Measurements from ENCODE around the gene SSC4D. TPM values are rescaled to one million over a fixed set of nuclear protein-coding genes. Genes with fewer than 3 reads are reported as not detected.

Gene SSC4D
- total RNA-seq, 1 donor from 2014 or later: 6.0 TPM

GRCh38 chr7:76412249-76412648, 2.8 kb upstream of the SSC4D start:
- no peak for DNase-seq (ENCODE audit: low read depth)

GRCh38 chr7:76411626-76412025, 2.1 kb upstream of the SSC4D start:
- Histone ChIP-seq H3K4me3 (ENCODE audit: insufficient read depth, low read depth, low read length) (no peak overlapping the region), H3K4me1 (ENCODE audit: insufficient read depth, low read length) (no peaks in the 10 kb centered on the region), H4K20me1 (ENCODE audit: insufficient read depth, low read length) (no peaks in the 10 kb centered on the region), H3K27me3 (ENCODE audit: insufficient read depth, low read length) (no peaks in the 10 kb centered on the region), H3K27ac (ENCODE audit: low read depth, low read length) (no peak overlapping the region), H3K9ac (ENCODE audit: low read length) (no peak overlapping the region), H2AFZ (ENCODE audit: low read depth, low read length) (no peak overlapping the region), H3K4me2 (ENCODE audit: low read length) (no peak overlapping the region), H3K36me3 (ENCODE audit: insufficient read depth, low read length) (no peaks in the 10 kb centered on the region), H3K9me3 (ENCODE audit: insufficient read depth, low read depth, low read length) (no peaks in the 10 kb centered on the region), H3K79me2 (ENCODE audit: insufficient read depth, low read length) (no peaks in the 10 kb centered on the region)
- Mint-ChIP-seq H3K27ac (ENCODE audit: unreplicated experiment) (no peak overlapping the region), H3K4me1 (ENCODE audit: low read depth, unreplicated experiment) (peaks cover 7% of the 10 kb centered on the region), H3K9me3 (ENCODE audit: unreplicated experiment) (no peaks in the 10 kb centered on the region), H3K27me3 (ENCODE audit: low read depth, unreplicated experiment) (peaks cover 6% of the 10 kb centered on the region), H3K36me3 (ENCODE audit: low read depth, unreplicated experiment) (peaks cover 2% of the 10 kb centered on the region), H3K4me3 (ENCODE audit: unreplicated experiment) (no peak overlapping the region)
- TF ChIP-seq CTCF (IDR thresholded peaks at IDR 0.05; ENCODE audit: insufficient read depth, low read depth, low read length): no peak
- no peak for FAIRE-seq
- no peak for DNase-seq (ENCODE audit: low read depth)

More at GRCh38 chr7:76412249-76412648, 2.8 kb upstream of the SSC4D start:
- H3K27ac Mint-ChIP-seq (ENCODE audit: unreplicated experiment): no peak overlapping the region
- H3K27me3 ChIP-seq (ENCODE audit: insufficient read depth, low read length): no peaks in the 10 kb centered on the region
- H3K4me3 ChIP-seq (ENCODE audit: insufficient read depth, low read depth, low read length): no peak overlapping the region
- no peak overlapping the region for H2AFZ ChIP-seq (ENCODE audit: low read depth, low read length)
- no peaks in the 10 kb centered on the region for H3K36me3 ChIP-seq (ENCODE audit: insufficient read depth, low read length)
- H3K4me2 ChIP-seq (ENCODE audit: low read length): no peak overlapping the region
- H3K4me1 ChIP-seq (ENCODE audit: insufficient read depth, low read length): no peaks in the 10 kb centered on the region
- no peaks in the 10 kb centered on the region for H3K9me3 ChIP-seq (ENCODE audit: insufficient read depth, low read depth, low read length)
- H3K27me3 Mint-ChIP-seq (ENCODE audit: low read depth, unreplicated experiment): peaks cover 6% of the 10 kb centered on the region
- no peaks in the 10 kb centered on the region for H3K9me3 Mint-ChIP-seq (ENCODE audit: unreplicated experiment)
- H3K79me2 ChIP-seq (ENCODE audit: insufficient read depth, low read length): no peaks in the 10 kb centered on the region
- TF ChIP-seq CTCF (IDR thresholded peaks at IDR 0.05; ENCODE audit: insufficient read depth, low read depth, low read length): no peak
- TF ChIP-seq EZH2 (IDR thresholded peaks at IDR 0.05; ENCODE audit: insufficient read depth, low read length): no peak
- H3K4me1 Mint-ChIP-seq (ENCODE audit: low read depth, unreplicated experiment): peaks cover 7% of the 10 kb centered on the region
- no peak for FAIRE-seq
- H3K27ac ChIP-seq (ENCODE audit: low read depth, low read length): no peak overlapping the region
- peaks cover 2% of the 10 kb centered on the region for H3K36me3 Mint-ChIP-seq (ENCODE audit: low read depth, unreplicated experiment)
- H3K9ac ChIP-seq (ENCODE audit: low read length): no peak overlapping the region
- H3K4me3 Mint-ChIP-seq (ENCODE audit: unreplicated experiment): no peak overlapping the region
- no peaks in the 10 kb centered on the region for H4K20me1 ChIP-seq (ENCODE audit: insufficient read depth, low read length)

GRCh38 chr7:76408121-76408560, 1.4 kb downstream of the SSC4D start:
- Histone ChIP-seq H2AFZ (ENCODE audit: low read depth, low read length) (no peak overlapping the region), H3K27me3 (ENCODE audit: insufficient read depth, low read length) (no peaks in the 10 kb centered on the region), H3K4me2 (ENCODE audit: low read length) (no peak overlapping the region), H3K36me3 (ENCODE audit: insufficient read depth, low read length) (no peaks in the 10 kb centered on the region), H3K4me1 (ENCODE audit: insufficient read depth, low read length) (no peaks in the 10 kb centered on the region), H3K9ac (ENCODE audit: low read length) (no peak overlapping the region), H3K79me2 (ENCODE audit: insufficient read depth, low read length) (no peaks in the 10 kb centered on the region), H4K20me1 (ENCODE audit: insufficient read depth, low read length) (no peaks in the 10 kb centered on the region), H3K4me3 (ENCODE audit: insufficient read depth, low read depth, low read length) (no peak overlapping the region), H3K27ac (ENCODE audit: low read depth, low read length) (no peak overlapping the region), H3K9me3 (ENCODE audit: insufficient read depth, low read depth, low read length) (no peaks in the 10 kb centered on the region)
- H3K9me3 Mint-ChIP-seq (ENCODE audit: unreplicated experiment): no peaks in the 10 kb centered on the region
- peaks cover 6% of the 10 kb centered on the region for H3K27me3 Mint-ChIP-seq (ENCODE audit: low read depth, unreplicated experiment)
- FAIRE-seq: no peak
- no peak overlapping the region for H3K4me3 Mint-ChIP-seq (ENCODE audit: unreplicated experiment)
- no peak overlapping the region for H3K27ac Mint-ChIP-seq (ENCODE audit: unreplicated experiment)
- H3K4me1 Mint-ChIP-seq (ENCODE audit: low read depth, unreplicated experiment): peaks cover 7% of the 10 kb centered on the region
- no peak for DNase-seq (ENCODE audit: low read depth)
- peaks cover 3% of the 10 kb centered on the region for H3K36me3 Mint-ChIP-seq (ENCODE audit: low read depth, unreplicated experiment)
- TF ChIP-seq EZH2 (IDR thresholded peaks at IDR 0.05; ENCODE audit: insufficient read depth, low read length) (no peak), CTCF (IDR thresholded peaks at IDR 0.05; ENCODE audit: insufficient read depth, low read depth, low read length) (no peak)
